ENCODE data around the gene SQSTM1. TPM values are rescaled to one million over a fixed set of nuclear protein-coding genes. Genes with fewer than 3 reads are reported as not detected.

SQSTM1 gene
- polyA plus RNA-seq, 2 donors: 94.8 to 111 TPM

- 95 to 98% methylated on average over 2 of the region's 2 CpGs for WGBS, 2 donors
- Histone ChIP-seq H3K27me3 (ENCODE audit: control insufficient read depth in 1 of 2, insufficient read depth in 2 of 2, low read length in 2 of 2) (no peaks in the 10 kb centered on the region), H3K4me3 (ENCODE audit: low read depth in 1 of 2, low read length in 2 of 2) (no peak overlapping the region), H3K27ac (ENCODE audit: low read depth in 2 of 2, low read length in 1 of 2) (no peak overlapping the region), H3K9me3 (ENCODE audit: control insufficient read depth in 2 of 2, insufficient read depth in 1 of 2, low read depth in 1 of 2, low read length in 1 of 2) (peaks cover 0 to 2% of the 10 kb centered on the region in 2 donors), H3K36me3 (ENCODE audit: control insufficient read depth in 2 of 2, insufficient read depth in 2 of 2, low read length in 1 of 2) (peaks cover 8 to 38% of the 10 kb centered on the region in 2 donors), H3K4me1 (ENCODE audit: control insufficient read depth in 2 of 2, insufficient read depth in 2 of 2, low read length in 1 of 2) (peaks cover 0 to 8% of the 10 kb centered on the region in 2 donors)
Measured at GRCh38 chr5:179862296-179862695, 41.6 kb downstream of the SQSTM1 start.

- WGBS, 2 donors: 95 to 98% methylated on average over 9 of the region's 9 CpGs
- Histone ChIP-seq H3K27ac (ENCODE audit: low read depth in 2 of 2, low read length in 1 of 2) (no peak overlapping the region), H3K4me3 (ENCODE audit: low read depth in 1 of 2, low read length in 2 of 2) (no peak overlapping the region), H3K36me3 (ENCODE audit: control insufficient read depth in 2 of 2, insufficient read depth in 2 of 2, low read length in 1 of 2) (peaks cover 8 to 38% of the 10 kb centered on the region in 2 donors), H3K9me3 (ENCODE audit: control insufficient read depth in 2 of 2, insufficient read depth in 1 of 2, low read depth in 1 of 2, low read length in 1 of 2) (peaks cover 0 to 2% of the 10 kb centered on the region in 2 donors), H3K27me3 (ENCODE audit: control insufficient read depth in 1 of 2, insufficient read depth in 2 of 2, low read length in 2 of 2) (no peaks in the 10 kb centered on the region), H3K4me1 (ENCODE audit: control insufficient read depth in 2 of 2, insufficient read depth in 2 of 2, low read length in 1 of 2) (peaks cover 0 to 8% of the 10 kb centered on the region in 2 donors)
Measured at GRCh38 chr5:179862891-179863290, 42.2 kb downstream of the SQSTM1 start.

- H3K4me3 ChIP-seq (ENCODE audit: low read depth in 1 of 2, low read length in 2 of 2): no peak overlapping the region
- H3K36me3 ChIP-seq (ENCODE audit: control insufficient read depth in 2 of 2, insufficient read depth in 2 of 2, low read length in 1 of 2): peaks cover 10 to 41% of the 10 kb centered on the region in 2 donors
- no peaks in the 10 kb centered on the region for H3K27me3 ChIP-seq (ENCODE audit: control insufficient read depth in 1 of 2, insufficient read depth in 2 of 2, low read length in 2 of 2)
- peaks cover 0 to 4% of the 10 kb centered on the region in 2 donors for H3K9me3 ChIP-seq (ENCODE audit: control insufficient read depth in 2 of 2, insufficient read depth in 1 of 2, low read depth in 1 of 2, low read length in 1 of 2)
- WGBS, 2 donors: 95 to 96% methylated on average over 31 of the region's 31 CpGs
- no peak overlapping the region for H3K27ac ChIP-seq (ENCODE audit: low read depth in 2 of 2, low read length in 1 of 2)
- peaks cover 0 to 8% of the 10 kb centered on the region in 2 donors for H3K4me1 ChIP-seq (ENCODE audit: control insufficient read depth in 2 of 2, insufficient read depth in 2 of 2, low read length in 1 of 2)
Measured at GRCh38 chr5:179863449-179864085, 42.9 kb downstream of the SQSTM1 start.

- peaks cover 0 to 4% of the 10 kb centered on the region in 2 donors for H3K9me3 ChIP-seq (ENCODE audit: control insufficient read depth in 2 of 2, insufficient read depth in 1 of 2, low read depth in 1 of 2, low read length in 1 of 2)
- H3K27ac ChIP-seq (ENCODE audit: low read depth in 2 of 2, low read length in 1 of 2): no peak overlapping the region
- WGBS, 2 donors: 93 to 96% methylated on average over 7 of the region's 7 CpGs
- no peaks in the 10 kb centered on the region for H3K27me3 ChIP-seq (ENCODE audit: control insufficient read depth in 1 of 2, insufficient read depth in 2 of 2, low read length in 2 of 2)
- no peak overlapping the region for H3K4me3 ChIP-seq (ENCODE audit: low read depth in 1 of 2, low read length in 2 of 2)
- peaks cover 10 to 46% of the 10 kb centered on the region in 2 donors for H3K36me3 ChIP-seq (ENCODE audit: control insufficient read depth in 2 of 2, insufficient read depth in 2 of 2, low read length in 1 of 2)
- H3K4me1 ChIP-seq (ENCODE audit: control insufficient read depth in 2 of 2, insufficient read depth in 2 of 2, low read length in 1 of 2): peaks cover 0 to 8% of the 10 kb centered on the region in 2 donors
Measured at GRCh38 chr5:179864686-179865085, 44.0 kb downstream of the SQSTM1 start.

GRCh38 chr5:179865491-179866240 is 45.0 kb downstream of the SQSTM1 start:
- H3K9me3 ChIP-seq (ENCODE audit: control insufficient read depth in 2 of 2, insufficient read depth in 1 of 2, low read depth in 1 of 2, low read length in 1 of 2): peaks cover 0 to 4% of the 10 kb centered on the region in 2 donors
- no peaks in the 10 kb centered on the region for H3K27me3 ChIP-seq (ENCODE audit: control insufficient read depth in 1 of 2, insufficient read depth in 2 of 2, low read length in 2 of 2)
- no peak overlapping the region for H3K4me3 ChIP-seq (ENCODE audit: low read depth in 1 of 2, low read length in 2 of 2)
- H3K36me3 ChIP-seq (ENCODE audit: control insufficient read depth in 2 of 2, insufficient read depth in 2 of 2, low read length in 1 of 2): peaks cover 16 to 56% of the 10 kb centered on the region in 2 donors
- H3K4me1 ChIP-seq (ENCODE audit: control insufficient read depth in 2 of 2, insufficient read depth in 2 of 2, low read length in 1 of 2): peaks cover 0 to 8% of the 10 kb centered on the region in 2 donors
- 80 to 84% methylated on average over 15 of the region's 15 CpGs for WGBS, 2 donors
- H3K27ac ChIP-seq (ENCODE audit: low read depth in 2 of 2, low read length in 1 of 2): peak overlapping the region in 1 of 2 donors; percentile 17

- Histone ChIP-seq H3K4me3 (ENCODE audit: low read depth in 1 of 2, low read length in 2 of 2) (no peak overlapping the region), H3K9me3 (ENCODE audit: control insufficient read depth in 2 of 2, insufficient read depth in 1 of 2, low read depth in 1 of 2, low read length in 1 of 2) (peaks cover 0 to 4% of the 10 kb centered on the region in 2 donors), H3K27me3 (ENCODE audit: control insufficient read depth in 1 of 2, insufficient read depth in 2 of 2, low read length in 2 of 2) (no peaks in the 10 kb centered on the region), H3K27ac (ENCODE audit: low read depth in 2 of 2, low read length in 1 of 2) (peak overlapping the region; percentile 14 to 17), H3K36me3 (ENCODE audit: control insufficient read depth in 2 of 2, insufficient read depth in 2 of 2, low read length in 1 of 2) (peaks cover 18 to 60% of the 10 kb centered on the region in 2 donors), H3K4me1 (ENCODE audit: control insufficient read depth in 2 of 2, insufficient read depth in 2 of 2, low read length in 1 of 2) (peaks cover 0 to 8% of the 10 kb centered on the region in 2 donors)
- WGBS, 2 donors: 74 to 79% methylated on average over 21 of the region's 21 CpGs
Measured at GRCh38 chr5:179866241-179867078, 45.8 kb downstream of the SQSTM1 start.

GRCh38 chr5:179867079-179867465 is 46.4 kb downstream of the SQSTM1 start:
- Histone ChIP-seq H3K36me3 (ENCODE audit: control insufficient read depth in 2 of 2, insufficient read depth in 2 of 2, low read length in 1 of 2) (peaks cover 18 to 60% of the 10 kb centered on the region in 2 donors), H3K9me3 (ENCODE audit: control insufficient read depth in 2 of 2, insufficient read depth in 1 of 2, low read depth in 1 of 2, low read length in 1 of 2) (peaks cover 0 to 4% of the 10 kb centered on the region in 2 donors), H3K27ac (ENCODE audit: low read depth in 2 of 2, low read length in 1 of 2) (no peak overlapping the region), H3K27me3 (ENCODE audit: control insufficient read depth in 1 of 2, insufficient read depth in 2 of 2, low read length in 2 of 2) (no peaks in the 10 kb centered on the region), H3K4me1 (ENCODE audit: control insufficient read depth in 2 of 2, insufficient read depth in 2 of 2, low read length in 1 of 2) (peaks cover 0 to 8% of the 10 kb centered on the region in 2 donors), H3K4me3 (ENCODE audit: low read depth in 1 of 2, low read length in 2 of 2) (no peak overlapping the region)
- 84 to 88% methylated on average over 6 of the region's 6 CpGs for WGBS, 2 donors

GRCh38 chr5:179867476-179867875 is 46.8 kb downstream of the SQSTM1 start:
- Histone ChIP-seq H3K27ac (ENCODE audit: low read depth in 2 of 2, low read length in 1 of 2) (no peak overlapping the region), H3K9me3 (ENCODE audit: control insufficient read depth in 2 of 2, insufficient read depth in 1 of 2, low read depth in 1 of 2, low read length in 1 of 2) (peaks cover 0 to 2% of the 10 kb centered on the region in 2 donors), H3K4me1 (ENCODE audit: control insufficient read depth in 2 of 2, insufficient read depth in 2 of 2, low read length in 1 of 2) (peaks cover 0 to 8% of the 10 kb centered on the region in 2 donors), H3K4me3 (ENCODE audit: low read depth in 1 of 2, low read length in 2 of 2) (no peak overlapping the region), H3K27me3 (ENCODE audit: control insufficient read depth in 1 of 2, insufficient read depth in 2 of 2, low read length in 2 of 2) (no peaks in the 10 kb centered on the region), H3K36me3 (ENCODE audit: control insufficient read depth in 2 of 2, insufficient read depth in 2 of 2, low read length in 1 of 2) (peaks cover 22 to 60% of the 10 kb centered on the region in 2 donors)
- WGBS, 2 donors: 94 to 96% methylated on average over 11 of the region's 11 CpGs

GRCh38 chr5:179868541-179868940 is 47.8 kb downstream of the SQSTM1 start:
- WGBS, 2 donors: 96 to 97% methylated on average over 14 of the region's 14 CpGs
- Histone ChIP-seq H3K9me3 (ENCODE audit: control insufficient read depth in 2 of 2, insufficient read depth in 1 of 2, low read depth in 1 of 2, low read length in 1 of 2) (peaks cover 0 to 2% of the 10 kb centered on the region in 2 donors), H3K36me3 (ENCODE audit: control insufficient read depth in 2 of 2, insufficient read depth in 2 of 2, low read length in 1 of 2) (peaks cover 31 to 61% of the 10 kb centered on the region in 2 donors), H3K4me3 (ENCODE audit: low read depth in 1 of 2, low read length in 2 of 2) (no peak overlapping the region), H3K27ac (ENCODE audit: low read depth in 2 of 2, low read length in 1 of 2) (no peak overlapping the region), H3K27me3 (ENCODE audit: control insufficient read depth in 1 of 2, insufficient read depth in 2 of 2, low read length in 2 of 2) (no peaks in the 10 kb centered on the region), H3K4me1 (ENCODE audit: control insufficient read depth in 2 of 2, insufficient read depth in 2 of 2, low read length in 1 of 2) (peaks cover 0 to 8% of the 10 kb centered on the region in 2 donors)
